Stimulated activated CD8-positive, alpha-beta memory T cell treated with anti-CD3 and anti-CD28 coated beads, Interleukin-12 subunit alpha, Interleukin-12 subunit beta, amount 100 ng/mL, for 24 hours (primary cell): ENCODE data around the gene IL31RA.
"Not testable (repeated sequence)": the region's sequence is repeated elsewhere in the genome, so short reads cannot be mapped to it uniquely, and the experiment has no call there.

Experiments
- DNase-seq: peaks from one replicate; pipeline ENCODE4 v3.0.0-alpha.2; 2020; ENCODE audit errors: extremely low read depth

Gene IL31RA

DNA sequence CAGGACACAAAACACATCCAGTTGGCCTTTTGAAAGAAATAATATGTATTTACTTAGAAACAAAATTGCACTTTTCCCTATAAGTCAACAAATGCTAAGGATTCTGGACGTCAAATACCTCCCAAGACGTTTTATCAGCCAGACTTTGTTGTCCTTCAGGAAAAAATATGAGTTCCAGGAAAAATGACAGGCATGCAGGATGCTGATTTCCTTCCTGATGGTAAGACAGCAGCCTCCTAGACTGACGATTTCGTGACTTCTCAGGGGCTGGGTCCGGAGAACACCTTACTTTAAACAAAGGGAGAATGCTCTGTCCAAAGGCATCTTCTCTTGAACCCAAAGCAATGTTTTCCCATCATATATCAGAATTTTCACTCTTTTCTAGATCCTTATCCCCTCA lies 74.6 kb downstream of the IL31RA start:
- DNase-seq, result no peak

DNA sequence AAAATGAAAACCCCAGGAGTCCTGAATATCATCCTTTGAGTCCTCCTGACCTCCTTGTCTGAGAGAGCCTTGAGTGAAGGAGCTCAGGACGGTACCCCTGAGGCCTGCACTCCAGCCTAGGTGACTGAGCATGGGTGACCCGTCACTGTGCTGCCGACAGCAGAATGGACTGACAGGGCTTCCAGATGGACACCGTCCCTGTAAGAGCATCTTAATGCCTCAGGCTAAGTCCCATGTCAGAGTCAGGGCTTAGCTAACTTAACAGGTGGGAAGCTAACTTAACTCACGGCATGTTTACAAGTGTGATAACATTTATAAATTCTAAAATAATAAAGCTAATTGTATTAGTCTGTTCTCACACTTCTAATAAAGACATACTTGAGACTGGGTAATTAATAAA lies 75.3 kb downstream of the IL31RA start:
- no peak for DNase-seq

DNA sequence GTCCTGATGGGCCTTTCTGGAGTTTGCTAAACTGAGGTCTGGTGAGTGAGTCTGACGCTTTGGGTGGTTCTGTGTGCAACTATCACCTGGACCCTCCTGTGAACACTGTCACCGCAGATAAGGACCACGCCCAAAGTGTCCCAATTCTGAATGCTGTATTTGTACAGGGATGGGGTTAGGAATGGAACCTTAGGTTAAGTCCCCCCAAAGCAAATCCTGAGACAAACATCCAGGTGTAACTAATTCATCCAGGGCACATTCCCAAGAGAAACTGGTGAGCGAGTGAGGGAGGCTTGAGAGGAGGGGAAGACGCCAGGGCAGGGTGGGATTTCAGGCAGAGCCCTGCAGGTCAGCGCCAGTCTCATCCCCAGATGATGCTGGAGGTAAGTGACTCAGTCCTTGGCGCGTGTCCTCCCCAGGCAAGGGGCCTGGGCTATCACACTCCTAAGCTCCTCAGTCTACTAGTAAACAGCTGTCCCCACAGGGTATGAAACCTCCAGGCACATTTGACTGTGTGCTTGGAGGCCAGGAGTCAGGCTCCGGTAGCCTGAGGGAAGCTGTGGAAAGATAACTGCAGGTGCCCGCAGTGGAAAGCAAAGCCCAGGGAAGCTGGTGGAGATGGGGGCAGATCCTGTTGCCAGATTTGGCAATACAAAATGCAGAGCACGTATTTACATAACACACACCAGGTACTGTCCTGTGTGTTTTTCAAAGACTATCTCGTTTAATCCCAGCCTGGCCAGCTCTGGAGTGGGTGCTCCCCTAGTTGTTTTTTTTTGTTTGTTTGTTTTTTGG lies 76.9 kb downstream of the IL31RA start:
- DNase-seq, result no peak

- no peak for DNase-seq
Measured at GRCh38 chr5:55929020-55929799, 78.1 kb downstream of the IL31RA start.

GRCh38 chr5:55932700-55933099 lies 81.5 kb downstream of the IL31RA start:
- no peak for DNase-seq

- DNase-seq, result no peak
Measured at GRCh38 chr5:55933377-55934114, 82.4 kb downstream of the IL31RA start.

DNA sequence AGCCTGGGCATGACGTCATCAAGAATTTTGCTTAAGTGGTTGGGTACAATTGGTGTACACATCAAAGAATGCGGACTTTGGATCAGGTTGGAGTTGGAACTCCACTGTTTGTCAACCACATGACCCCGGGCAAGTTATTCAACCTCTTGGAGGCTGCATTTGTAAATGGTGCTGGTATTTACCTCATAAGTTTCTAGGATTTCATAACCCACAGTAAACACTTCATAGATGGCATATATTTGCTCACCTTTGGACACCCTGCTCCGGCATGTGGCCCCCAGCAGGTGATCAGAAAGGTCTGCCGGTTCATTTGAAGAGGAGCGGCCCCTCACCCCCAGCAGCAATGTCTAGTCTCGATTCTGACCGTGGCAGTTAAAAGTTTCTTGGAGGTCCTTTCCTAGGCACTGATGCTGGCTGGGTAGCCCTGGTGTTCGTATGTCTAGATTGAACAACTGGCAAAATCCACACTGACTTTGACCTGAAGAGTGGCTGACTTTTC lies 83.0 kb downstream of the IL31RA start:
- no peak for DNase-seq

DNA sequence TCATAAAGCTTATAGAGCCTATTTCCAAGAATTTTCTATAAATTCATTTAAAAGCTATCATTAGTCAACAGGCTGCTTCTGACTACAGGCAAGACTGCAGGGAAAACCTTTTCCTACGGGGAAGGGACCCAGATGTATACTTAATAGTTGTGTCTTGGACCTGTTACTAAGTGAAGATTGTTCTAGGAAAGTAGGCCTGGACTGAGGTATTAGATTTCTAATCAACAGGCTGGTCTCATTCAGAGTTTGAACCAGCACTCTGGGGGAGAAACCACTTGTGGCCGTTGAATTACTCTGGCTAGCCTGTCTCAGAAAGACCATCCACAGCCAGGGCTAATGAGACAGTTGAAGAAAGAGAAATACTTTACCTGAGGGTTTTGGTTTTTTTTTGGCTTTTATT lies 83.6 kb downstream of the IL31RA start:
- no peak for DNase-seq

DNA sequence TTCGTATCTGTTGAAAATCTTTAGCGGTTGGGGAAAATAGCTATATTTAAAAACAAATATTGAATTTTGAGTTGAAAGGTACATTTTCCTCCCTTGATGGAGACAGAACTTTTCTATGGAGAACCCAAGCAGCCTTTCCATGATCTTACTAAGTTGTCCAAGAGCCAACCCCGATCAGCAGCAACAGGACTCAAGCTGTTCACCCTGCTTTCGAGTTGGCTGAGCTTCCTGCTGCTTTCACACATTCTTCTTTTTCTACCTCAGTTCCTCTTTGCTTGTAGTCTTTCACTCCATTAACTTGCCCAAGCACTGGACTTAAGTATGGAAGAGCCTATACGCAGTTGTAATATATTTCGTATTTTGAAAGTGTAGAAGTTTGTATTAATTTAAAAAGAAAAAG lies 84.2 kb downstream of the IL31RA start:
- no peak for DNase-seq

DNA sequence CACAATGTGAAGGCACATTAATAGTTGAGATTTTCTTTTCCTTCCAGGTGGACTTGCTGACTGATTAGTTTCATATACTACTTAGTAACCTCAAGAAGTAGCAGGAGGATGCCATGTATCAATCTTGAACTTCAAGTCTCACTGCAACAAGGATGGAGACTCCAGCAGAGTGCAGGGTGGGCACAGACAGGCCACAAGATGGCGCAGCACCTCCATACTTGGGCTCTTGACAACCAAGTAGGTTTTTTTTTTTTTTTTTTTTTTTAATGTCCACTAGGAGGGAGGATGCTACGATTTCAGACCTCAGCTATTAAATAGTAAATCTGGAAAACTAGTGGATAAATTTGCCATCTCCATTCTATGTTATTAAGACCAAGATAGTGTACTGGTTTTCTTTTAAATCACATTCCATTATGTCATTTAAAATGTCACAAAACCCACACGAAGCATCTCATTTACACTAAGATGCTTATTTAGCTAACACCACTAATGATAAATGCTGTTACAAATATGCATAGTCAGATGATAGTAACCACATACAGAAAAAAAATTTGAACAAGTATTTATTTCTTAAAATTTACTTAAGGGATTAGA lies 85.0 kb downstream of the IL31RA start:
- DNase-seq, result peak; percentile 25

GRCh38 chr5:55937598-55937997 lies 86.4 kb downstream of the IL31RA start:
- DNase-seq, result not testable (repeated sequence)

DNA sequence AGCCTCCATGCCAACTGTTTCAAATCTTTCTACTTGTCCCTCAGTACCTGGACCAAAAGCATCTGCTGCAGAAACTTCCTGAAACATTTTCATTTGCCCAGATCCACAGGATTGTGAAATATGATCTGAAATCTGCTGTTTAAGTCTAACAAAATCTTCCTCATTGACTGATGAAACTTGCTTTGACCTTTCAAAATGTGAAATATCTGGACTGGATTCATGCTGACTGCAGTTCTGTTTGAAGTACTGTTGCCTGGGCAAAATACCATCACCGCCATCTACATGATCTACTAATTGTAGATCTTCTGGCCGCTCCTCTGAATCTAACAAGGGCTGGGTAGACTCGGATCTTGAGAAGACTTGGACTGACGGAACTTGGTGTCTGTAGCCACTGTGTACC lies 90.0 kb downstream of the IL31RA start:
- not testable (repeated sequence) for DNase-seq

- DNase-seq, result no peak
Measured at GRCh38 chr5:55959208-55959607, 108.1 kb downstream of the IL31RA start.

DNA sequence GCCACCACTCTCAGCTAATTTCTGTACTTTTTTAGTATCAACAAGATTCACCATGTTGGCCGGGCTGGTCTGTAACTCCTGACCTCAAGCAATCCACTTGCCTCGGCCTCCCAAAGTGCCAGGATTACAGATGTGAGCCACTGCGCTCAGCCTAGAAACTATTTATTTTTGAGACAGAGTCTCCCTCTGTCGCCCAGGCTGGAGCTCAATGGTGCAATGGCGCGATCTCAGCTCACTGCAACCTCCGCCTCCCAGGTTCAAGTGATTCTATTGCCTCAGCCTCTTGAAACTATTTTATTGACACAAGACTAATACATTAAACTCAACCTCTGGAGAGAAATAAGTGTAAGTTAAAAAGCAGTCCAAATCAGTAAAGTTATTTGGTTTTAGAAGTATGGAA lies 109.6 kb downstream of the IL31RA start:
- no peak for DNase-seq

DNA sequence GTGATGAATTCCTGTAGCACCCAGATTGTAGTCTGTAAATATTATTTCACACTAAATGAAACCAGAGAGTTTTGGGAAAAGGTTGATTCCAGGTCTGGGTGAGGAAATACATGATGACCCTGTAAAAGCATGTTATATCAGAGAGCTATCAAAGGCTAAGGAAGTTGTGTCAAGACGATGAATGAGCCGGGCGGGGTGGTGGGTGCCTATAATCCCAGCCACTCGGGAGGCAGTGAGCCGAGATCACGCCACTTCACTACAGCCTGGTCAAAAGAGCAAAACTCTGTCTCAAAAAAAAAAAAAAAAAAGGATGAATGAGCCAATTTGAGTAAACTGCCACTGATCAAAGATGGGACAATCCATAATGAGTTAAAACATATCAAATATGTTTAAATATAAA lies 114.4 kb downstream of the IL31RA start:
- no peak for DNase-seq

DNA sequence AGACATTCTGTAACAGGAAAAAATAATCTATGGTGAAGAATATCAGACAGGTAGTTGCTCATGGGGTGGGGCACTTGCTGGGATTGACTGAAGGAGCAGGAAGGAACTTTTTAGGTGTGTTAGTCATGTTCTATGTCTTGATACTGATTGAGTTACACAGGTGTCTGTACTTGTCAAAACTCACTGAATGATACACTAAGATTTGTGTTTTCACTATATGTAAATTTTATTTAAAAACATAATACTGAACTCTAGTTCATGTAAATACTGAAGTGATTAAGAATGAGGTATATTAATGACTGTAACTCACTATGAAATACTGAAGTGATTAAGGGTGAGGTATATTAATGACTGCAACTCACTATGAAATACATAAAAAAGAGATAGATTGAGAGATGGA lies 115.1 kb downstream of the IL31RA start:
- DNase-seq, result no peak

DNA sequence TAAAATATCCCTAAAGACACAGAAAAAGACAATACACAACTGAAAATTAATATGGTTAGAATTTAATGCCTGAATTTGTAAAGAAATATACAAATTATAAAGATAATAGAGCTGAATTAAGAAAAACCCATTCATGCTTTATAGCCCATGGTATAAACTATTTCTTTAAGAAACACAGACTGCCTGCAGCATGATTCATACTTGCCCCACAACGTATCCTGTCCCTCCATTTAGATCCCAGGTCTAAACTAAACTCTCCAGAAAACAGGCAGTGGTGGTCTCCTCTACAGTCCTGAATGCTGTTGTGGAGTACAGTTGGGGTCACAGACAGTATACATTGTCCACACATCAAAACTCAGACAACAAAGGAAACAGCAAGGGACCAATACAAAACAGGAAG lies 118.8 kb downstream of the IL31RA start:
- DNase-seq, result no peak
